ENCODE measurements around the gene PGBD5.

- TF ChIP-seq POLR2AphosphoS5 (IDR thresholded peaks at IDR 0.05) (no peak), CTCF (IDR thresholded peaks at IDR 0.05) (no peak)
Measured at GRCh38 chr1:230386637-230387262, 39.4 kb downstream of the PGBD5 start.

Data from transverse colon (tissue), 4 donors.